ENCODE measurements around the gene ADGRL3.
"Not testable (repeated sequence)": the region's sequence is repeated elsewhere in the genome, so short reads cannot be mapped to it uniquely, and the experiment has no call there.

Gene ADGRL3

DNA sequence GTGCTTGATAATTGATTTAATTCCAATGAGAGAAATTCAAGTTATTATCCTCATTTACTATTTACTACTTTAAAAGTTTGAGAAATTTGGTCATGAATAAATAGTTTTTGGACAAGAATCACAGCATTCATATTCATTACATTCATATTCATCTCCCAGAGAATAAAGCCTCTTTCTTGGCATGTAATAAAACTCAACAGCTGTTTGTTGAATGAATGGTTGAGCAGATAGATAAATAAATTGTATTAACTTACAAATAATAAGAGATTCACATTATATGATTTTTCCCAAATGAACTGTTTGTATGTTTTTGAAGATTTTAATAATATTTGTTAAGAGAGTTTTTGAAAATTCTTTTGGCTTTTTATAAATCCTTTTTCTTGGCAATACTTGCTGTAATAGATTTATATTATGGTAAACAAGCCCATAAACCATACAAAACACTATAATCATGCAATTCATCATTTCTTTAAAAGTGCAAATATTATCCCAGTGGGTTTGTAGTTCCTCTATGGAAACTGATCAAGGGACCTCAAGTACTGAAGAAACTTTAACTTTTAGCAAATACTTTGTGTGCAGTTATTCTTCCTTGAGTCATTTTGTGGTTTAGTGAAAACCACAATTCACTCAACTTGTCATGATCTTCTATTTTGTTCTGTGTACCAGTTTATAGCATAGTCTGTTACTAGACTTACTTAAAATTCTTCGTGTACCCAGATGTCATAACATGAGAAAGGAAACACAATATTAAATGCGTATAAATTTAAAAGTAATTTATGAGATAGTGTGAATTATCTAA is 371.8 kb downstream of the ADGRL3 start:
- no peak for DNase-seq

DNA sequence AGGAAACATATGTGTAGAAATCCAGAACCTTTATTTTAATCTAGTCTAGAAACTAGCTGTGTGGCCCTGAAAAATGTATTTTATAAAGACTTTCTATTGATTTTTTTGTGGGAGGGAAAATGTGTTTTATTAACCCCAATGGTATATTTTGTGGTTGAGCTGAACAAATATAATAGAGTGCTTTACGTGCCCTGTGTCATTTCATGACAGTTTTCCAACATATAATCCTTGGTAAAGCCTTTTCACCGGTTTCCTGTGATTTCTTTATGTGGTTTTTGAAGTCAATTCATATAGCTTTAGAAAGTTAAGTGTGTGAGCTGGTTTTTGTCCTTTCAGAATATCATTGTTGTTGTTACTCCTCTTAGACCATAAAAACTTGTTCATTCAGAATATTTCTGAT is 375.7 kb downstream of the ADGRL3 start:
- DNase-seq = no peak

DNA sequence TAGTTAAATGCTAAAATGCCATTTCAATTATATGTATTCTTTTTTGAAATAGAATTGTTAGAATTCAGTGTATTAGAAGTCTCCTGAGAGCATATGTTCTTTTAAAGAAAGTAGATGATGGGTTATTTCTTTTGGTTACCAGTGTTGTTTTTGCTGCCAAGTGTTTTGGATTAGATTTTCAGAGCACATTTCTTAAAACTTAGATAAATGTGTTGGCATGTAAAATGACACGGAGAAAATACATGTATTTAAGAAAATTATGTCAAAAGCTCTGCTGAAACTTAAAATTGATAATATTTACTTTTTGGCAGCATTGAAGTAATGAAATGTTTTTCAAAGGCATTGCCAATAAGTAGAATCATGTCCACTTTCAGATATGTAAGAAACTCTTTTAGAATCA is 379.7 kb downstream of the ADGRL3 start:
- no peak for DNase-seq

DNA sequence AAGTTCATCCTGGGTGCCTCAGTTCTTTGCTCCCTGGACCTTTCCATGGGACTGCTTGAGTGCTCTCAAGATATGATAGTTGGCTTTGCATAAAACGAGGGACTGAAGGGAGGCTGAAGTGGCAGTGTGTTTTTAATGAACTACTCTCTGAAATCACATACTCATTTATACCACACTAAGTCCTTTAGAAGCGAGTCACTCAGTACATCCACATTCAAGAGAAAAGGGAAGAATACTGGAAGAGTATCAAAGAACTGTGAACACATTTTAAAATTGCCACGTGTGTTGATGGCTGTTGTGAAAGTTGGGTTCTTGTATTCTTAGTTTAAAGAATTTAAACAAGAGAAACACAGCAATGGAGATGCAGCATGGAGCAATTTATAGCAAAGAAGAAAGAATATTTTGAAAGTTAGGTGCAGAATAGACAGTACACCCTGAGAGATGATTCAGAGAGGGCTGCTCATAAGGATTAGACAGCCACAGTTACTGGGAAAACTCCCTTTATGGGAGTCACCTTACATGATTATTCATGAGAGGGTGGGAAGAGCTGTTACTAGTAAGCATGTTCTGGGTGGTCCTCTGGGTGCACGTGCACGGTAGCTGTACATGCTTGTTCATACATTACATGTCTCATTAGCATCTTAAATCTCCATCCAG is 380.7 kb downstream of the ADGRL3 start:
- no peak for DNase-seq

DNA sequence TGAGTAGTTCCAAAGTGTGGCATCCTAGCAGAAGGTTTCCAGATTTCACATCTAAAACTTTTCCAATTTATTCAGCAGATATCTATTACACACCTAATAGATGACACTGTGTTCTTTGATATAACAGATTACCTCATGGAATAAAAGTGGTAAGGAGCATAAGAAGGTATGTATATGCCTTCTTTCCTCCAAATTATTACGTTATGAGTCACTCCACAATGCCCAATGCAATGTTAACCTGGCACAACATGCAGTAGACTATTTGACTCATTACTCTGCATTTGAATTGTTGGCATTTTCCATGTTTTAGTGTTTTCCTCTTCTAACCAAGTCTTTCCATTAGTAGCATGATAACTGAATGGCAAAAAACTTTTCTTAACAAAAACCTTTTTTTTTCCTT is 383.6 kb downstream of the ADGRL3 start:
- DNase-seq = no peak

DNA sequence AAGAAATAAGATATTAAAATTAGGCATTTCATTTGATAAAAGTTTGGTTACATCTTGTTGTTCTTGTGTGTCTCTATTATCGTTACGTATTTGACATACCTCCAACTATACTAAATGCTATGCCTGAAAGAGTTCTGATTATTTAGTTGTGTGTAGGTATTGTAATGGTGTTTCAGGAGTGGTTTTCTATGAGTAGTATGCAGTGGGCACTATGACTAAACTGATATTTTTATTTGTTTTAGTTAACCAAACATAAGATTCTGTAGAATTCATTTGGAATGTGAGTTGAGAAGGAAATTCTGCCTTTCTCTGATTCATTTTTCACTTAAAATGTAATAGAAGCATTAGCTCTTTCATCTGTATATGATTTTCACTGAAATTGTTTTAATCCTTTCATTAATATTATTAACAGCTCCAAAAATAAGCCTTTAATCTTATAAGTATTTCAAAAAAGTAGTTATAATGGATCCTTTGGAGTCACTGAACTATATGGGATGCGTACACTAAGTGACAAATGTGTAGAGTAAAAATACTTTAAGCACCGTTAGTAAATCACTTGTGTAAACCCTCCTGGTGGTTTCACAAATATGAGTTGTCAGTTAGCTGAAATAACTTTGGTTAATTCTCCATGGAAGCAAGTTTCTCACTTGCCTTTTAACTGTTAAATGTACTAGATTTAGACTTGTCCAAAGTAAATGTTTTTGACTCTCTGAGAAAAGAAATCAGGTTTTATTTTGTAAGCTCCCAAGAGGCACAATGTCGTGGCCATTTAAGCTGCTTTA is 388.7 kb downstream of the ADGRL3 start:
- DNase-seq = no peak

DNA sequence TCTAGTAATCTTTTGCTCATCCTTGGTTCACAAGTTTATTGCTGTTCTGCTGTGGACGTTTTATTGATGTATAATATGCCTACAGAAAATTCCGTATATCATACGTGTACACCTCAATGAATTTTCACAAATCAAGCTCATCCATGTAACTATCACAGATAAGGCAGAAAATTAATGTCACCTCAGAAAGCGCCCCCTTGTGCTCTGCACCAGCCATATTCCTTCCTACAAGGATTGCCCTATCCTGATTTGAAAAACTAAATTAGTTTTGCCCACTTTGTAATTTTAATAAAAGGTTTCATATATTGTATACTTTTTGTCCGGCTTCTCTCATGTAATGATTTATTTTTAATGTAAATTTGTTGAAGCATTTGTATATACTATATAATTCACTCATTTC is 390.8 kb downstream of the ADGRL3 start:
- DNase-seq = no peak

DNA sequence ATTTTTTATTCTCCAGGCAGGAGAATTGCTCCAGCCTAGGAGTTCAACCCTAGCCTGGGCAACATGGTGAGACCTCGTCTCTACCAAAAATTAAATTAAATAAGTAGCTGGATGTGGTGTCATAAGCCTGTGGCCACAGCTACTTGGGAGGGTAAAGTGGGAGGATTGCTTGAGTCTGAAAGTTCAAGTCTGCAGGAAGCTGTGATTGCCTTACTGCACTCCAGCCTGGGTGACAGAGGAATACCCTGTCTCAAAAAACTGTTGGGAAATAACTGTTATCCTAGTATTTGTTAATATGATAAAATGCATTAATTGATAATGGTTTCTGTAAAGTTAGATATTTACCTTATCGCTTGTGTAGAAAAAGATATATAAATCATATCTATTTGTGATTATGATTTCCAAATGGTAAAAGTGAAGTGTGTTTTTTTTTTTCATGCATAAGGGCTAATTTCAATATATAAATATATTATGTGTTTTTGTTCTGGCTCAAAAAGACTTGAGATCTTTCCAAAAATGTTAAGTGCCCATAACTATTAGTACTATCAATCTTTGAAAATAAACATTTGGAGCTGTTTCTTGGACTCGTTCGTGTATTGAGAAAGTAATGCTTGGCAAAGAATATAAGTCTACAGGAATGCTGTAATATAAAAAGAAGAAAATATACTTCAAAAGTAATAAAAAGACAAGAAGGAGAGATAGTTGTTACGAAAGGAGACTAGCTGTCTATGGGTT is 396.6 kb downstream of the ADGRL3 start:
- no peak for DNase-seq

DNA sequence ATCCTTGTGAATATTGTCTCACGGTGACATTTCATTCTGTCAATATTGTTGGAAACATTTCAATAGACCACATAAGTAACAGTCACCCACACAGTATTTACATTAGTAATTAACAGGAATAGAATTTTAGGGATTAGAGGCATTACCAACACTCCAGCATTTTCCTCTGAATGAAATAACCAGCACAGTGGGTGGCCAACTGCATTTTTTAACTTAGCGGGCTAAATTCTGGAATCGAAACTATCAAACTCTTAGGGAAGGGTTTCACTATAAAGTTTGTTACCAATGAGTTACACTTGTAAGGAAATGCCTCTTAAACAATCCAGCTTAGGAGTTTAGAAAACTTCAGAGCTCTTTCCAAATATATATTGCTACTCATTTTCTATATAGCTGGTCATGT is 403.0 kb downstream of the ADGRL3 start:
- DNase-seq = no peak

DNA sequence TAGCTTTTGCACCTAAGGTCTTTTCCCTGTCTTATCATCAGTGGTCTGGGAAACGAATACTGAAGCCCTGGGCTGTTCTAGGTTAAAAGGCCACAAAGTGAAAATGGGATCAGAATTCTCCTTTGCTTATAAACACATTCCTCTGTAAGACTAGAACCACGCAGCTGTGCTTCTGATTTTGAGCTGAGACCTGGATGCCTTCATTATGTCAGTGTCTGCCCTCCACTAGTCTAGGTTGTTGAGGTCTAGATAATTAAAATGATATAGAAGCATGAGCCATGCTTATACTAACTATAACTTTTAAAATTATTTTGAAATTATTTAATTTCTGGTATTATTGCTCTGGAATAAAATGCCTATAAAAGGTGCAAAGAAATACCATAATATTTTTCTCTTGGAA is 403.9 kb downstream of the ADGRL3 start:
- no peak for DNase-seq

DNA sequence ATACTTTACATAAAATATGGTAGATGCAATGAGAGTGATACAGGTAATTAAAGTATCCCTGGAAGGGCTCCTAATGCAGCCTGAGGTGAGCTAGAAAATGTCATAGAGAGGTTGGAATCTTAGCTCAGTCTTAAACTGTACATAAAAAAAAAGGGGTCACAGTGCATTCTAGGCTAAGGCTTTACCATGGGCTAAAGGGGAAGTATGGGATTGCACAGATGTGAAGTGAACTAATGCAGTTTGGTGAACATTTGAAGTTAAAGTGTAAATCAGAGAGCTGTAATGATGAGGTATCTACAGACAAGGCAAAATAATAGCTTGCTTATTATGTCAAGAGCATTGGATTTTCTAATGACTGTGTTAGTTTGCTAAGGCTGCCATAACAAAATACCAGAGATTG is 405.9 kb downstream of the ADGRL3 start:
- DNase-seq = no peak

DNA sequence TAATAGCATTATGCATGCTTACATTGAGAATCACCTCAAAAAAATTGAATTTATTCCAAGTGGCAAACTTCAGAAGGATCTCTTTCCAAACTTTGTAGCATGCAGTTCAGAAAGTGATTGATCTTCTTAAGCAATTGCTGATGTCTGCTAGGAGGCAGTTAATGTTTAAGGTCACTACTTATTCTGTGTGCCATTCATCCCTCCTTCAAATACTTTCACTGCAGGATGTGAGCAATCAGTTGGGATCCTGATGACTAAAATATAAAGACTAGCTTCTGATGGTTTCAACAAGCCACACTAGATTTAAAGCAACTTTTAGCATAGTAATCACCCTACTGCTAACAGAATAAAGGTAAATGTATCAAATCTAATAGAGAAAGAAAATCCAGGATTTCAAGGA is 414.1 kb downstream of the ADGRL3 start:
- no peak for DNase-seq

DNA sequence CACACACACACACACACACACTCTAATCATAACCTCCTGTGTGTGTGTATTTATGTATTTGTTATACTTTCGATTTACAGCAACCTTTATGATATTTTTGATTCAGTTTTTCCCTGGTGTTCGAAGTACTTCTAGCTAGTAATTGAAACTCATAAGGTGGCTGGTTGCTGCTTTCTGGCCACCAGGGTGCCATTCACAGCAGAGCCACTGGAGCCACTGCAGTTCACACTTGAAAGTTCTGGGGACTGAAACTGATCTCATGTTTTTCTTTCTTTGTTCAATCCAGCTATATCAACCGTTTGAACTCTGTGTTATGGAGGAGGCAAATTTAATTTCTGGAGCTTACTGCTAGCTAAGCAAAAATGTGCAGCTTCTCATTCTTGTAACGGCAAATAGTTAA is 419.4 kb downstream of the ADGRL3 start:
- no peak for DNase-seq

DNA sequence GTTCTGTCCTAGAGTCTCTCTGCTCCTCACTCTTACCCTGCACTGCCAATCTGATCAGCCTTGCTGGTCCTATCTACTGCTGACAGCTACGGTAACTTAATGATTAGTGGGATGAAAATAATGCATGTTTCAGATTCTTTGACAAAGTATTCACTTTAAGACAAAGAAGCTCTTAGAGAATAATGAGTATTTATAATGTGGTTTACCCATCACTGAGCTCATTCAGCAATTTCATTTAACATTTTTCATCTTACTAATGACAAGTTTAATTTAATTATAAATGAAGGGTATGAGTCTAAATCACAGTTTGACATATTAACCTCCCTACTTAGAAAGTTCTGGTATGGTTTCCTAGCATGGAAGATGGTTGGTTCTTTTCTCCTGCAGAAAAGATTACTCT is 428.2 kb downstream of the ADGRL3 start:
- DNase-seq = no peak

DNA sequence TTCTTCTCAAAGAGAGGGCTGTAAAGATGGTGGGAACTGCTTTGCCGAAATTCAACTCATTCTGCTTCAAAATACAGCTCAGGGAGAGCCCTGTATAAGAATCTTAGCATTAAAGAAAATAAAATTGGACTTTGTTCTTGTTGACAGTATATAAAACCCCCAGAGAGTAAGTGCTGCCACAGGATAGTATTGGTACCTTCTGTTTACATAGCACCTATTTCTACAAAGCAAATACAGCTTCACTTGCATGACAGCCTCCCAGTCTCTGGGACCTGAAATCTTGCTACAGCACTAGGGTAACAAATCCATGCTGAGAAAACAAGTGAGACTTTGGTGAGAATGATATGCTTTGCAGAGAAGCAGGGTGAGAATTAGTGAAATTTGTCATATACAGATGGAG is 428.6 kb downstream of the ADGRL3 start:
- DNase-seq = no peak

DNA sequence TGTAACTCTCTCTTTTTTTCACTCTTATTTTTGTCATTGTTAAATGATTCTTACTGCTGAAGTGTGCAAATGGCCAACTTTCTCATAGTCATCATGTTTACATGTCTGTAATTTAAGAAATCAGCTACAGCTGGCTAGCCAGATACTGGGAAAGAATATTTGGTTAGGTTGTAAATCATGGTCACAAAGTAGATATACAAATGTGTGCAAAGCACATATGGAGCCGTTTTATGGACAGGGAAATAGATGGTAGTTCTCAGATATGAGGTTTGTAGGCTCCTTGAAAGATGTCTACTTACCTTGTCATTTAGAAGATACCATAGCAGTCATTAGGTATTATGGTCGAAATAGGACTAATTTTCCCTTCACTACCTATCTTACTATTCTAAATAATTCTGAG is 430.4 kb downstream of the ADGRL3 start:
- no peak for DNase-seq

DNA sequence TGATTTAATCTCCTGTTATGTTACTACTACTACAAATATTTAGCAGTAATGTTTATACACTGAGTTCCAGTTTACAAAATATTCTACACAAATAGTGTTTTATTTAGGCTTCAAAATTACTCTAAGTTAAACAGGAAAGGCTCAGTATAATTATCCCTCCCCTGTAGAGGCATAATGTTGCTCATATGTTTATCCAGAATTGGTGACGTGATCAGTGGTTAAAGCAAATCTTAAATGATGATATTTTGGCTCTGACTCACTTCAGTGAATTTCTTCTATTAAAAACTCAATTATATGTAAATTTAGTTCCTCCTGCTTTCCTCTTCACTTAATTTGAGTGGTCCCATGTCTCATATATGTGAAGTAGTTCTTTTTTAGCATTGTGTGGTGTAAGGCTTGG is 438.5 kb downstream of the ADGRL3 start:
- no peak for DNase-seq

DNA sequence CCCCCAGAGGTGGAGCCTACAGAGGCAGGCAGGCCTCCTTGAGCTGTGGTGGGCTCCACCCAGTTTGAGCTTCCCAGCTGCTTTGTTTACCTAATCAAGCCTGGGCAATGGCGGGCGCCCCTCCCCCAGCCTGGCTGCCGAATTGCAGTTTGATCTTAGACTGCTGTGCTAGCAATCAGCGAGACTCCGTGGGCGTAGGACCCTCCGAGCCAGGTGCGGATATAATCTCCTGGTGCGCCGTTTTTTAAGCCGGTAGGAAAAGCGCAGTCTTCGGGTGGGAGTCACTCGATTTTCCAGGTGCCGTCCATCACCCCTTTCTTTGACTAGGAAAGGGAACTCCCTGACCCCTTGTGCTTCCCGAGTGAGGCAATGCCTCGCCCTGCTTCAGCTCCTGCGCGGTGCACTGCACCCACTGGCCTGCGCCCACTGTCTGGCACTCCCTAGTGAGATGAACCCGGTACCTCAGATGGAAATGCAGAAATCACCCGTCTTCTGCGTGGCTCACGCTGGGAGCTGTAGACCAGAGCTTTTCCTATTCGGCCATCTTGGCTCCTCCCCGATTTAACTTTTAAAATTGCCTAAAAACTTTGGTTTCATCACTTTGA is 446.7 kb downstream of the ADGRL3 start:
- not testable (repeated sequence) for DNase-seq

DNA sequence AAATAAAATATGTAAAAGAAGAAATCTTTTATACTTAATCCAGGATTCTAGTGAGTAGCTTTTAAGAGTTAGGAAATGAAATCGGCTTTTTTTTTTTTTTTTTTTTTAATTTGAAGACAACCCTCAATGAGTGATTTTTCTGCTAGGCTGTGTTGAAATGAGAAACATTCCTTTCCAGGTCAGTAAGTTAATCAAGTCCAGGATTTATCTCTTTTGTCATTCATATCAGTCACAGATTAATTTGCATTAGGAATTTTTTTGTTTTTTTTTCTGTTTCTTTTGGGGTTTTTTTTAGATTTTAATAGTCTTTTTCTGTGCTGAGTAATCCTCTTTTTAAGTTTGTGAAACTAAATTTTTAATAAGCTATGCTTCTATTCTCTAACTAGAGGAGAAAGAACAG is 448.1 kb downstream of the ADGRL3 start:
- no peak for DNase-seq

DNA sequence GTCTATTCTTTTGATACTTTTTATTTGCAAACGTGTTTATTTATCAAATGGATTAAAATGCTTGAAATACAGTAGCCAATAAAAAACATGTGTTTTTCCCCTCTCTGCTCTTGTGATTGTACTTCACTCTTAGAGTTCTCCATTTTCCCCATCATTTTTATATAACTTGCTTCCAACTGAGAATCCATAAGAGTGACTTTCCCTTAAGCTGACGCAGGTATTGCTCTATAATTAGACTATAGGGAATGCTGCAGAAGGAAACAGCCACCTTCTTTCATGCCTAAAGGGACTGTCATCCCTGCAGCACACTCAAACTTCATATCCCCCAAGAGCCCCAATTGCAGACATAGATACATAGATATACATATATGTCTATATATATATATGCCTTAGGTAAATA is 456.9 kb downstream of the ADGRL3 start:
- no peak for DNase-seq

DNA sequence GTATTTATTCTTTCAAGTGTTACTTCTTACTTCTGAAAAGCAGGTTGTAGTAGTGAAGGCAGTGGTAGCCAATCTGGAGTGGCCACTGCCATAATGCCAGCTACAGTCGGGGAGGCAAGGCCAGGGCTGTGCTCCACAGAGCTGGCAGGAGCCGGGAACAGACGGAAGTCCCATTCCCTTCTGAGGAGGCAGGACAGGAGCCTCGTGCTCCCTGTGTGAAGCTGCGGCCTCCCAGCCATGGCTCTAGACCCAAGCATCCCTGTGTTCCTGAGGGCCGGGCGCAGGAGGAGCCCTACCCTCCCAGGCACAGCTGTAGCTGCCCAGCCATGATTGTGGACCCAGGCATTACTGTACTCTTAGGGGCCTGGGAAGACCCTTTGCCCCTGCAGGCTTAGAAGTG is 461.8 kb downstream of the ADGRL3 start:
- no peak for DNase-seq

DNA sequence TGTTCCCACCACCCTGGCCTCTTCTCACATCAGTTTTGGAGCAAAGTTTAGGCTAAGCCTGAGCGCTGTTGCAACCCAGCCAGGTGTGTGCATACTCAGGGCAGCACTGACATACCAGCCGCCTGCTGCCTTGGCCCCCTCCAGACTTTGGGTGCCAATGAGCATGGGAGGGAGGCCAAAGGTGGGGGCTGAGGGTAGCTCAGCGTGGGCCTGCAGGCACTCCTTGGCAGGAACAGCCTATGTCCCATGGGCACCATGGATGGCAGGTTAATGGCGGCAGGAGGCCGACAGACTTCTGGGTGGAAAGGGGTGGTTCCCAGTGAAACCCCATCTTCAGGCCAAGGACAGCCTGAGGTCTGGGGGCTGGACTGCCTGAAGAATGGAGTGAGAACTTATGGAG is 462.2 kb downstream of the ADGRL3 start:
- no peak for DNase-seq

DNA sequence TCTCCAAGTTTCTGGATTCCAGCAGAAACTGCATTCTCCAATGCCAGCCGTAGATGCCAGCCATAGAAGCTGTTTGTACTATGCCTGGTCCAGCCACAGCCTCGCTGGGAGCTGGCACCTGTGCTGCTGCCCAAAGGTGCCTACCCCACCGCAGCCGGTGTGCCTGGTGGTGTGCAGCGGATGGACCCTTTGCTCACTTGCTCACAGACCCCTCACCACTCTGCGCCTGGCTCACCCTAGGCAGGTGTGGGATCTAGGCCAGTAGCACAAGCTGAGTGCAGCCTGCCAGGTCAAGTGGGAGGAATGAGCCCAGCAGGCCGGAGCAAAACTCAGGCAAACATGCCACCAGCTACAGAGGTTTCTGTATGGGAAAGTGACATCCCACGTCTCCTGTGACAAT is 463.2 kb downstream of the ADGRL3 start:
- DNase-seq = no peak

All from stimulated activated CD4-positive, alpha-beta T cell treated with anti-CD3 and anti-CD28 coated beads, Interleukin-4, amount 100 ng/mL, for 24 hours (primary cell).